Measurements from ENCODE around the gene MRPL43.

MRPL43 gene

DNA sequence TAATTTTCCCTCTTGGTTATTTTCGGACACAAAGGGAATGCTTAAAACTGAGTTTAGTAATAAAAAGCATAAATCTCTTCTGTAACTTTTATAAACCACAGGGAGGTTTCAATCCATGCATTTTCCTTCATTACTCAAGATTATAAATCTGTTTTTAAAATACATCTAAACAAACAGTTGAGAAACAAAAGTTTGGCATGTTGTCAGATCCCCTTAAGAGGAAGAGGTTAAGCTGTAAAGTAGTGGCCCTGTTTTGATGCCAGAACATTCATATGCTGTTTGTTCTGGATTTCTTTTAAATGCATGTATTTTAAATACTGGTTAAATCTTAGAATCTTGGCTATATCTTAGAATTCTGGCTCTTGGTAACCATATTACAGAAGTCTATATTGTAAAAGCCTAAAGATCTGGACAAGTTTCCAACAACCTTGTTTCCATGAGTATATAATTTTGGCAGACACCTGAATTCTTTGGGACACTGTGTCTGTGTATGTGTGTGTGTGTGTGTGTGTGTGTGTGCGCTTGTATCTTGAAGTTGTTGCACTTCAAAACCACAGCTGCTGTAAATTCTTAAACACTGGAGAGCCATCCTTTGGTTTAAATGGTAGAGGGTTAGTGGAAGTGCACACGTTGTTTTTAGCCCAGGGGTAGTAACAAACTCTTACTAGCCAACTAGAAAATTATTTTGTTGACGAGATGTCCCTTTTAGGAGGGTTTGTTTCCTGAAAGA is 24.8 kb downstream of the MRPL43 start:
- DNase-seq: no peak

DNA sequence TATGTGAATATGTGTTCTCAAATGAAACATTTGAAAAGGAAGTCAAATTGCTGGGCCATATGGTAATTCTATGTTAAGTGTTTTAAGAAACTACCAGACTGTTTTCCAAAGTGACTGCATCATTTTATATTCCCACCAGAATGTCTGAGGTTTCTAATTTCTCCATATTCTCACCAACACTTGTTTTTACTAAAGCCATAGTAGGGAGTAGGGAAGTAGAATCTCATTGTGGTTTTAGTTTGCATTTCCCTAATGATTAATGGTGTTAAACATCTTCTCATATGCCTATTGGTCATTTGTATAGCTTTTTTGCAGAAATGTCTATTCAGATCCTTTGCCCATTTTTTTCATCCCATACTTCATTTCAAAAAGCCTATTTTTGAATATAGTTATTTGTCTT is 27.0 kb downstream of the MRPL43 start:
- no peak for DNase-seq

DNA sequence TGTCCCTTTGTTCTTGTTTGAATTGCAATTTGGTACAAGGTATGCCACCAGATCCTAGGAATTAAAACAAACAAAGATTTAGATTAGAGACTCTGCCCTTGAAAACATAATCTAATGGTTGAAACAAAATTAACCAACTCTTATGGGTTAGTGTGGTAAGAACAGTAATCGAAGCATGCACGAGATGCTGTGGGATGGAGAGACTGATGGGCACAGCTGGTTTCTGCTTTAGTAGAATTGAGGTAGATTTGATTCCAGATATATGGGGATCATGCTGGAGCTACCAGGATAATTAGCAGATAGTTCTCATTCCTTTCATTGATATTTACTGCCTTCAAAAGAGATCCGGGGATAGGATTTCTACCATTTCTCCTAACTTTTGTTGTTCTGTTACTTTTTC is 38.4 kb downstream of the MRPL43 start:
- DNase-seq: no peak

DNA sequence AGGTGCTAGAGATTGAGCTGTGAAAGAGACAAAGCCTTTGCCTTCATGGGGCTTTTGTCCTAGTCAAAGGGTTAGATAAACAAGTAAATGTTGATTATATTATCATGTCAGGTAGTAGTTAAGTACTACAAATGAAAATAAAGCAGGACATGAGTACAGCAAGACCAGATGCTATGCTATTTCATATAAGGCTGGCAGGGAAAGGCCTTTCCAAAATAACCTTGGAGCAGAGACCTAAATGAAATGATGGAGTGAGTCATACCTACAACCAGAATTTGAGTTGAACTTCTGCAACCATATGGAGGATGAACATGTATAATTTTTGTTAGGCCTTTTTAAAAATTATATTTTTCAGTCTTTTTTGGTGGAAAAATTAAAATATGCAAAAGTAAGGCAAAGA is 41.5 kb downstream of the MRPL43 start:
- no peak for DNase-seq

DNA sequence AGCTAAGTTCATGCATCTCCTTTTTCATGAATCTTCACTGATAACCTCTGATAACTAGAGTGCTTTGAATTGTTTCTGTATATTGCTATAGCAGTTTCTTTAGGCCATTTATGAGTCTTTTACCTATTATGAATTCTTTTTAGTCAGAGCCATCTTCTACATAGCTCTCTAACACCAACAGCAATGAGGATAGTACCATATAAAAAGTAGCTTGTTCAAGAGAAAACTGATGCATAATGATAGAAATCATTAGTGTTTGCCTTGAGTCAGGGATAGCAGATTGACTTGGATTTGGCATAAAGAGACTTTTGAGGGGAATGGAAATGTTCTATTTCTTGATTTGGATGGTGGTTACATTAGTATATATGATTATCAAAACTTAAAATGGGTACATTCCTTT is 43.8 kb downstream of the MRPL43 start:
- no peak for DNase-seq

DNA sequence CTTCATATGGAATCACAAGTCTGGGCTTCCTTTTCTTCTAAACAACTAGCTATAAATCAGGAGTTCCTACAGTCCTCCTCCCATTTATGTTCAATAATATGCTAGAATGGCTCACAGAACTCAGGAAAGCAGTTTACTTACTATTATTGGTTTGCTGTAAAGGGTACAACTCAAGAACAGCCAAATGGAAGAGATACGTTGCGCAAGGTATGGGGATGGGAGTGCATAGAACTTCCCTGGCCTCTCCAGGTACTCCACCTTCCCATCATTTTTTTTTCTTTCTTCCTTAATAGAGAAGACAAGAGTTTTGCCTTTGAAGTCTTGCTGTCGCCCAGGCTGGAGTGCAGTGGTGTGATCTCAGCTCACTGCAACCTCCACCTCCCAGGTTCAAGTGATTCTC is 45.1 kb downstream of the MRPL43 start:
- DNase-seq: no peak

DNA sequence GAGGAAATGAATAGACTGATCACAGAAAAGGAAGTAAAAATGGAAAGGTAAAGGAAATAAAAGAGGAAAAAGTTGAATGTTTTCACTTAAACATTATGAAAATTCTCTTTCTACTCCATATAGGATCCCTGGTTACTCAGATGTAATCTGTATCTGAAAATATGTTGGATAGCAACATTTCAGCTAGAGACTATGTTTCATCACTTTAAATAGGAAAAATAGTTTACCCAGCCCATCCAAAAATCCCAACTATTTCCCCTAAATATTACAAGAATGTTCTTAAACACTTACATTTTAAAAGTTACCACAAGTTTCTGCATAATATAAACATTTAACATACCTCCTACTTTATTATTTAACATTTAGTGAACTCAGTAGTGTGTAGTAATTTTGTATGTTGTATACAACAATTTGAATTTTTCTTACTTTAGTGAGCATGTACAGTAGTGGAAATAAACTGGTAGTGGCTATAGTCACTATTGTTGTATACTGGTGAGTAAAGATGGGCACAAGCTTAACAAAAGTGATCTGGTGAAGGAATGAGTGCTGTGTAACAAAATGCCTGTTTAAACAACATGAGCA is 47.4 kb downstream of the MRPL43 start:
- DNase-seq: no peak
